Endometrium (tissue), 2 donors: ENCODE measurements around the gene TIE1.

ENCODE experiments used
- FAIRE-seq: peaks from 2 replicates; lab custom pipeline; 2012; peaks lifted over from hg19 to GRCh38; lab: Jason Lieb, UNC
- donor health status: control.
- donor health status: control.

TIE1 gene

DNA sequence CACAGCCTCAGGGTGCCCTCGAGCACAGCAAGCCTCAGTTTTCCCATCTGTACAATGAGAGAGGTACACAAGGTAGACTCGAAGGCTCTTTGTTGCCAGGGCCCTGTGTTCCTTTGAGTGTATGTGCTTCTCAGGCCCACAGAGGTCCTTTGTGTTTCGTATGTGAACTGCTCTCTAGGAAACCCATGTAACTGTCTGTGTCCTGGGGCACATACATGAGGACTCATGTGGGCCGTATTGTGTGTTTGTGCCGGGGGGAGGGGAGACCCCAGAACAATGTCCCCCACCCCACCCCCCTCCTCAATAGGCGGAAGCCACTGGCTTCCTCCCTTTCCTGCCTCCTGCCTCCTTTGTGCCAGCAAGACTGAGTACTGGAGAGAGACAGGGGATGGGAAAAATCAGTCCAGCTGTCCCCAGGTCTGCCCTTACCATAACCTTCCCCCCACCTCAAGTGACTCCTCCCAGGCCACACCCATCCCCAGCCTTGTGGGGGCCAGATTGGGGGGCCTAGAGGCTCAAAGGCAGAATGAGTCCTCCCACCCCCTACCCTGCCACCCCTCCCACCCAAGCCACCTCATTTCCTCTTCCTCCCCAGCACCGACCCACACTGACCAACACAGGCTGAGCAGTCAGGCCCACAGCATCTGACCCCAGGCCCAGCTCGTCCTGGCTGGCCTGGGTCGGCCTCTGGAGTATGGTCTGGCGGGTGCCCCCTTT lies at the start of gene TIE1:
Gene TIE1, plus strand, starts transcription at position 605 of the 717 bp plus-strand sequence. Its CDS starts 90 bp downstream, at position 695.
- no peak for FAIRE-seq

DNA sequence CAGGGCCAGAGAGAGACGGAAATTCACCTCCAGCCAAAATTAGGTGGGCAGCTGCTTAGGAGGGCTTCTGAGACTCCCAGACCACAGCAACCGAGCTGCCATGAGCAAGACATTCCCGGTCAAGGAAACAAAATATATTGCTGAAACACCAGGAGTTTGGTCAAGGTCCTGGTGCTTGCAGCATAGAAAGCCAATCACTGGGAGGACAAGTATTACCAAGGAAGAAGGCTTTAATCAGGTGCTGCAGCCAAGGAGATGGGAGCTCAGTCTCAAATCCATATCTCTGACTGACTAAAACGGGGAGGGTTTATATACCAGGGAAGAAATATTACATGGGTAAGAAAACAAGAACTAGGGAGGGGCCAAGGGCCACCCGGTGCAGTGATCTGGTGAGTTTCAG lies 49.8 kb upstream of the TIE1 start:
- FAIRE-seq: no peak

GRCh38 chr1:43252225-43252624 lies 48.6 kb upstream of the TIE1 start:
- FAIRE-seq: no peak

DNA sequence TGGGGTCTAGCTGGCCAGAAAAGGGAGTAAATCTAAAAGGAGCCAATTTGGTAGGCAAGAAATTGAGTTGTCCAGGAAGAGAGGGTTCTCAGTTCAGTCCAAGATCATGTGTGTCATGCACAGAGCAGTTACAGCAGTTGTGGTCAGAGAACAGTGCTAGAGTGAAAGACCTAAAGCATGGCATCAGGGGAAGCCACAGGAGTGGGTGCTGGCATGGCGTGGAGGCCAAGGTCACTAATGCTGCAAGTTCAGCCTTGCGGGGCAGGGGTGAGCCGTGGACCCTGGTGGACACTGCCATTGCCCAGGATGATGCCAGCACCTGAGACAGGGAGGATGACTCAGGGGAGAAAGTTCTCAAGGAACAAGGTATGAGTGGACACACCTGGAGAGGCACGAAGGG lies 47.6 kb upstream of the TIE1 start:
- no peak for FAIRE-seq

GRCh38 chr1:43253876-43254275 lies 46.9 kb upstream of the TIE1 start:
- FAIRE-seq: no peak

DNA sequence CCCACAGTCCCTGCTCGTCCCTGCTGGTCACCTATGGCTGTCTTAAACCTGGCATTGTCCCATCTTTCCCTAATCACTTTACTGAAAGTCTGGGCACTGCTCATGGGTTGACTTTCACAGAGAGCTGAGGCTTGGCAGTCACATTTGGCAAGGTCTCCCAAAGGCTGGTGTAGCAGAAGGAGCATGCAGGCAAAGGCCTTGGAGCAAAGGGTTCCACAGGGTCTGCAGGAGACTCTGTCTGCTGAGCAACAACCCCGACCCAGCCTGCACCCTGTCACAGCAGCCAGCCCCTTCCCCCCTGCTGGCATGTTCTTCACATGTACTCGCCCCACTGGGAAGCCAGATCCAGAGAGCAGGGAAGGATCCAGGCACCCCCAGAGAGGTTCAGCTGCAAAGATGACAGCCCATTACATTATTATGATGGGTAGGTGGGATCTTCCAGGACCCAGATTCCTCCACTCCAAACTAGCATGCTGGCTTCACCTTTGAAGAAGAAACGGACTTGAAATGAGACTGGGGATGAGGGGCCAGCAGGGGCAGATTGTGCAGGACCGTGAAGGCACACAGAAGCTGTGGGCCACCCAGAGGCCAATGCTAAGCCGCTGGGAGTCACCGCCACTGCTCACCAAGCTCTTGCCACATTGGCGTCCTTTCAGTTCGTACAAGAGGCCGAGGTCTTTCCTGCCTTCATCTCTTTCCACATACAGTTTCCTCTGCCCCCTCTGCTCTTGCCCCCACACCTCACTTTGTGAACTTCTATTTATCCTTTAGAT lies 45.2 kb upstream of the TIE1 start:
- no peak for FAIRE-seq

- no peak for FAIRE-seq
Observed at GRCh38 chr1:43256675-43257570, 43.9 kb upstream of the TIE1 start.

- FAIRE-seq: no peak
Observed at GRCh38 chr1:43258370-43258769, 42.4 kb upstream of the TIE1 start.

DNA sequence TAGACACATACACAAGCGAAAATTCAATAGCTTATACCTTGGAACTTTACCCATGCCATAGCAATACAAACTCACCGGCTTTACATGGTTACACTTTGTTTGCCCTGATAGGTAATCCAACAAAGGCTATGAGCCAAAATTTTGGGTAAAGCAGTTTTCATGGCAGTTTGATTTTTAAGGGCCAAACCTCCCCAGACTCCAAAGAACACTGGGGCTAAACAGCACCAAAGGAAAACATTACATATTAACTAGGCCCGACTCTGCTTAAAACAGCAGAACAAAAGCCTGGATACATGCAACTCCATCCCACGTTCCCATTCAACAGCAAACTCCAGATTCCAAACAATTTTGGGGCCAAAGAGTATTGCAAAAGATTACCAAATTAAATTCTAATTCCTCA lies 35.4 kb upstream of the TIE1 start:
- FAIRE-seq: no peak

- FAIRE-seq: no peak
Observed at GRCh38 chr1:43266881-43267280, 33.9 kb upstream of the TIE1 start.

DNA sequence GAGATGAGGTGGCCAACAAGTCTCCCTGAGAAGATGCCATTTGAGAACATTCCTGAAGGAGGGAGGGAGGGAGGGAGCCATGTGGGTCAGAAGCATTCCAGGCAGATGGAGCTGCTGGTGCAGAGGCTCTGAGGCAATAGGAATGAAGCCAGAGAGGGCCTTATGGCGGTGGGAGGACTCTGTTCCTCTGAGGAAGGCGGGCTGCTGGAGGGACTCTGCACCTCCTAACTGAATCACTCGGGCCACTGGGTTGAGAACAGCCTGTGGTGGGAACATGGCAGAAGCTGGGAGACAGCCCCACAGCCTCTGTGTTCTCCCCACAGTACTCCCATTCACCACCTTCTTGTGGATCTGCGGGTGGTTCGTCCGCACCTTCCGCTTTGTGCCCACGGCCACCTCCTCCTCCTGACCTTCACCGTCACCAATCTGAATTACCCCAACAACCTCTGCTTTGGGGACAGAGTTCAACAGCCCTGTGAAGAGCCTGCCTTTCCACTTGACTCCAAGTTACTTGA lies 33.4 kb upstream of the TIE1 start:
- FAIRE-seq: no peak

DNA sequence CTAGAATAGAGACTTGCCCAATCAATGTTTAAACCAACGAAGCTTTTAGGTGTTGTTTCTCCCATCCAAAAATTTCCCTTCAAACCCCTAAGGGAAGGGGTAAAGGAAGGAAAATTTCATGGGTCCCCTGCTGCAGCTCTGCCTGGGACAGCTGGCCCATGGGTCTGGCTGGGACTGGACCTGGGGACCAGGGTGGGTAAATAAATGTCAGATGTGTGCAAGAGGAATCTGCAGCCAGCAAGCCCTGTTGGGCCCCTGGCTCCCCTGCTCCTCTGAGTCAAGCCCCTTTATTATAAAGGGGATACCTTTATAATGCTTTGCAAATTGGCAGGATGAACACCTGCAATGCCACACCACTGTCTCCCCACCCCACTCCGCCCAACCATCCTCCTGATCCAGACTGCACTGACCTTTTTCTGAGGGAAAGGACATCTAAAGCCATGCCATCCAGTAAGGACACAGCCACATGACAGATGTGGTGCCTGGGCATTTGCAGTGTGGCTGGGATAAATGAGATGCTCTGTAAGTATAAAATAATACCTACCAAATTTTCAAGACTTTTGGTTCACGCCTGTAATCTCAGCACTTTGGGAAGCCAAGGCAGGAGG lies 32.9 kb upstream of the TIE1 start:
- FAIRE-seq: no peak

DNA sequence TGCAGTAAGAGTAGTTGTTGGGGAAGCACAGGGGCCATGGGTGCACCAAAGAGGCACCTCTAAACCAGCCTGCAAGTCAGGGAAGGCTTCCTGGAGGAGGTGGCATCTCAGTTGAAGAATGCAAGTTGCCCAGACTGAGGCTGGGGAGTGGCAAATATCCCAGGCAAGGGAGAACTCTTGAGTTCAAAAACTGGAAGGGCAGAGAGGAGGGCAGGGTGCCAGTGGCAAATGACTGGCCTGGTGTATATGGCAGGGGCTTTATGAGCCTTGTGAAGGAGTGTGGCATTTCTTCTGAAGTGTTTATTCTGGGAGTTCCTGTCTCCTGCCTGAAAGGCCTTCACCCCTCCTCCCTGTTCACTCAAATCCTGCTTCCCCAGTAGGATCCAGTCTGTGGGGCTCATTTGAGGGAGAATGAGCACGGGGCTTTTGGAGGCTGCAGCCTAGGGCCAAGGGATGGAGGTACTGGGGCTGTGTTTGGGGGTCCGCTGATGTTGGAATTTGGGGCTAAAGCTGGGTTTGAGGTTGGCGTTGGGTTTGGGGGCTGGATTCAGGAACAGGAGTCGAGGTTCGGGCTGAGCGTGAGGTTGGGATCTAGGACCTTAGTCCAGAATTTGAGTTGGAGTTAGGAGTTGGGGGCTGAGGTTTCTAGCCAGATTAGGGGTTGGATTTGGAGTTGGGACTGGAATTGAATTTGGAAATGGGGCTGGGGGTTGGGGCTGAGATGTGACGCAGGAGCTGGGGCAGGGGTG lies 31.0 kb upstream of the TIE1 start, which contains the start of gene TMEM125:
Gene TMEM125, plus strand, starts transcription at position 357 of the 749 bp plus-strand sequence. CDS start 2,740 bp downstream, outside the sequence.
- no peak for FAIRE-seq

DNA sequence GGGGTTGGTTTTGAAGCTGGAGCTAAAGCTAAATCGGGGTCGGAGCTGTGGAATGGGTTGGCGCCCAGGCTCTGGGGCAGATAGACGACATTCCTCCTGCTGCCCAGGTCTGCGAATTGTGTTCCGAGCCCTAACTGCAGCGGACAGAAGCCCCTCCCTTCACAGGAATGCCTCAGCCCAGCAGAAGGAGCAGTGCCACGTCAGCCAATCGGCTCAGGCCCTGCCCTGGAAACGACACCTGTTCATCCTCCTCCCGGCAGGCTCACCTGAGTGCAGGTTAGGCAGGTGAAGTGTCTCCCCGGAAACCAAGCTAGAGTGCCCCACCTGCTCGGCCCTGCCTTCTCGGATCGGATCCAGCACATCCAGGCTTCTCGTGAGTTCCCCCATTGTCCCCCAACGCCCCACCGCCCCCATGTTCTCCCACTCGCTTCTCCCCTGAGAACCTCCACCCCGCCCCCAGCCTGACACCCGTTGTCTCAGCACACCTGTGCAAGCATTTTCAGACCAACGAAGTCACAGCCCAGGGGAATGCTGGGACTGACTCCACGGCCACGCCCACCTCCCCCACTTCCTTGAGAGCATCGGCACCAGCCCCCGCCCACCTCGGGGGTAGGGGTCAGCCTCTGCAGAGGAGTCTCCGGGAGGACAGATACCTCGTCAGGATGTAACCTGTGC lies 30.2 kb upstream of the TIE1 start:
- FAIRE-seq: no peak

- FAIRE-seq: no peak
Observed at GRCh38 chr1:43271186-43272118, 29.3 kb upstream of the TIE1 start.

GRCh38 chr1:43272161-43272560 lies 28.6 kb upstream of the TIE1 start:
- no peak for FAIRE-seq

- FAIRE-seq: no peak
Observed at GRCh38 chr1:43272576-43273571, 27.9 kb upstream of the TIE1 start.

GRCh38 chr1:43273708-43274107 lies 27.1 kb upstream of the TIE1 start:
- no peak for FAIRE-seq
